Endothelial cell of umbilical vein (primary cell): ENCODE data around the gene TRNT1. TPM values are rescaled to one million over a fixed set of nuclear protein-coding genes. Genes with fewer than 3 reads are reported as not detected.

ENCODE experiments used
- BruUV-seq: library from RNA; stranded (reverse); fragments of 400-500 nt; replicated peaks from 2 replicates; lab custom pipeline; 2021; lab: Mats Ljungman, UMichigan
- CTCF ChIA-PET: fragments of 300-600, 350-600 bp; sonication (Branson Sonifier 250); formaldehyde crosslinking; loops from one replicate; lab custom pipeline; 2021; ENCODE audit warnings: antibody characterized with exemption, inconsistent platforms; lab: Charles Lee
- POLR2A ChIA-PET: fragments of 300-600, 350-600 bp; sonication (Branson Sonifier 250); formaldehyde crosslinking; loops from one replicate; lab custom pipeline; 2021; ENCODE audit warnings: antibody characterized with exemption, inconsistent platforms; lab: Charles Lee
- DNase-seq: peaks from one replicate; pipeline ENCODE4 v3.0.0-alpha.2; 2011; ENCODE audit warnings: low read depth, low spot score
- FAIRE-seq: peaks from 2 replicates; lab custom pipeline; 2011; peaks lifted over from hg19 to GRCh38; lab: Jason Lieb, UNC
- H2AFZ ChIP-seq: 2 replicates; pipeline ENCODE4 v1.6.0; 2012; ENCODE audit warnings: low read depth, low read length, control low read depth, inconsistent platforms
- H3K27ac ChIP-seq: 2 replicates; pipeline ENCODE4 v1.5.1; 2011; ENCODE audit warnings: low read depth, mild to moderate bottlenecking, control low read depth, low read length, moderate library complexity; ENCODE audit not compliant: insufficient read depth
- H3K27me3 ChIP-seq, 2 experiments: 2 replicates each; pipeline versions ENCODE4 v1.6.0 to v1.6.1; 2011; ENCODE audit warnings: low read length in 2 of 2, mixed read lengths in 1 of 2; ENCODE audit not compliant: control insufficient read depth in 2 of 2, insufficient read depth in 2 of 2
- H3K36me3 ChIP-seq, 2 experiments: 2 replicates in 1 of 2; 3 replicates in 1 of 2; pipeline ENCODE4 v1.5.1; 2011; ENCODE audit warnings: low read length in 2 of 2, mild to moderate bottlenecking in 1 of 2, moderate library complexity in 1 of 2; ENCODE audit not compliant: control insufficient read depth in 2 of 2, insufficient read depth in 2 of 2; ENCODE audit errors: extremely low read depth in 1 of 2
- H3K4me1 ChIP-seq: 3 replicates; pipeline ENCODE4 v1.5.1; 2011; ENCODE audit warnings: mild to moderate bottlenecking, low read length; ENCODE audit not compliant: control insufficient read depth, insufficient read depth; ENCODE audit errors: extremely low read depth
- H3K4me2 ChIP-seq: 2 replicates; pipeline ENCODE4 v1.6.1; 2011; ENCODE audit warnings: low read length, control low read depth, mixed read lengths; ENCODE audit not compliant: insufficient read depth
- H3K4me3 ChIP-seq, 3 experiments: fragments of 200-600 bp in 1 of 3; sonication (generic), shearing (Covaris generic) in 1 of 3; replicated peaks in 1 of 3; 2 replicates each; pipeline ENCODE4 v1.5.1; 2011 to 2016; ENCODE audit warnings: control low read depth in 3 of 3, low read length in 3 of 3, mild to moderate bottlenecking in 2 of 3, inconsistent platforms in 1 of 3, low read depth in 1 of 3, moderate library complexity in 1 of 3; ENCODE audit not compliant: insufficient read depth in 1 of 3
- H3K79me2 ChIP-seq: 2 replicates; pipeline ENCODE4 v1.6.0; 2012; ENCODE audit warnings: low read length, inconsistent platforms; ENCODE audit not compliant: control insufficient read depth, insufficient read depth
- H3K9ac ChIP-seq: replicated peaks from 2 replicates; pipeline ENCODE3; 2011; ENCODE audit warnings: low read length, control low read depth; ENCODE audit not compliant: insufficient read depth; ENCODE audit errors: extremely low read depth
- H3K9me1 ChIP-seq: replicated peaks from 3 replicates; pipeline ENCODE4 v1.6.0; 2011; ENCODE audit warnings: mild to moderate bottlenecking, low read length; ENCODE audit not compliant: control insufficient read depth, insufficient read depth; ENCODE audit errors: extremely low read depth
- H3K9me3 ChIP-seq: replicated peaks from 2 replicates; pipeline ENCODE4 v1.5.1; 2012; ENCODE audit warnings: low read length, inconsistent platforms; ENCODE audit not compliant: control insufficient read depth, insufficient read depth
- H4K20me1 ChIP-seq: replicated peaks from 2 replicates; pipeline ENCODE3; 2011; ENCODE audit warnings: mild to moderate bottlenecking, low read length; ENCODE audit not compliant: control insufficient read depth, insufficient read depth; ENCODE audit errors: extremely low read depth
- CTCF ChIP-seq, 2 donors: IDR thresholded peaks; 1 replicate in 1 of 2; 2 replicates in 1 of 2; pipeline ENCODE4 v1.5.1; 2011; ENCODE audit warnings: low read length in 2 of 2, mild to moderate bottlenecking in 2 of 2, moderate library complexity in 2 of 2, control low read depth in 1 of 2, inconsistent platforms in 1 of 2, low read depth in 1 of 2; ENCODE audit not compliant: insufficient read depth in 1 of 2; ENCODE audit errors: extremely low read depth in 1 of 2
- FOS ChIP-seq: IDR thresholded peaks from 2 replicates; pipeline ENCODE4 v1.6.1; 2011; ENCODE audit warnings: mild to moderate bottlenecking, low read length, moderate library complexity, borderline replicate concordance; ENCODE audit not compliant: insufficient read depth
- GATA2 ChIP-seq: IDR thresholded peaks from 2 replicates; pipeline ENCODE4 v1.7.0; 2011; ENCODE audit warnings: low read depth, mild to moderate bottlenecking, moderate library complexity, mixed read lengths, low read length; ENCODE audit not compliant: insufficient read length, insufficient read depth
- JUN ChIP-seq: IDR thresholded peaks from 2 replicates; pipeline ENCODE4 v1.6.1; 2011; ENCODE audit warnings: borderline replicate concordance, low read depth; ENCODE audit not compliant: insufficient read length, insufficient read depth
- MAX ChIP-seq: IDR thresholded peaks from 2 replicates; pipeline ENCODE4 v1.6.1; 2011; ENCODE audit not compliant: insufficient read depth, insufficient read length
- POLR2A ChIP-seq: IDR thresholded peaks from 2 replicates; pipeline ENCODE4 v1.6.1; 2012; ENCODE audit warnings: low read depth, mild to moderate bottlenecking, control low read depth, low read length
- POLR2AphosphoS5 ChIP-seq: IDR thresholded peaks from 2 replicates; pipeline ENCODE4 v1.6.1; 2012; ENCODE audit warnings: low read depth, mild to moderate bottlenecking, control low read depth, low read length, moderate library complexity; ENCODE audit not compliant: insufficient read depth
- dilution Hi-C: fragments of 300-500 bp; cut with MboI; formaldehyde crosslinking; loops from one replicate; pipeline ENCODE4 v1.15.0; 2019; ENCODE audit warnings: low sequenced_read_pairs; ENCODE audit not compliant: extremely low pct_ligation_motif_present
- intact Hi-C: fragments of 100-400 bp; cut with micrococcal nuclease; formaldehyde crosslinking; loops from one replicate; pipeline ENCODE4 v1.10.0; 2022
- polyA plus RNA-seq, 4 experiments: library from polyadenylated mRNA; depleted of rRNA in 3 of 4; stranded (reverse) in 3 of 4; unstranded in 1 of 4; fragments of >200 nt; gene quantifications; 2 replicates each; pipeline versions ENCODE4 v1.2.1 to v1.2.3, GENCODE V29; 2011 to 2012; ENCODE audit warnings: missing spikeins in 1 of 4
- total RNA-seq: library from RNA; stranded (reverse); gene quantifications from 2 replicates; pipeline ENCODE4 v1.2.3, GENCODE V29; 2021

Gene TRNT1
- total and polyA plus RNA-seq, 2 donors (not counting 3 experiments of a cell fraction or from before 2014, with no cell fraction given), result 4.6 to 21.3 TPM

- dilution Hi-C loops (no loop called here), intact Hi-C loops (no loop called here)
- no peak overlapping the region for H3K9ac ChIP-seq
- H3K9me1 ChIP-seq, result no peaks in the 10 kb centered on the region
- no TSS peak for BruUV-seq
- FAIRE-seq (no peak), DNase-seq (no peak)
- TF ChIP-seq JUN (no peak), POLR2A (no peak), CTCF (IDR thresholded peaks at IDR 0.05; ENCODE audit: extremely low read depth in 1 of 2, insufficient read depth in 1 of 2, low read depth in 1 of 2, low read length in 2 of 2) (no peak), MAX (no peak), POLR2AphosphoS5 (no peak), FOS (no peak), GATA2 (no peak)
- no peak overlapping the region for H3K4me2 ChIP-seq
- CTCF ChIA-PET, result interaction anchor here (1.5 kb wide), 1 partner anchor 12 kb away, joined by 3 read pairs; no protein-coding TSS in a partner anchor
- H3K79me2 ChIP-seq, result peaks cover 40% of the 10 kb centered on the region
- no peaks in the 10 kb centered on the region for H3K4me1 ChIP-seq
- H3K27me3 ChIP-seq, result no peaks in the 10 kb centered on the region
- H3K27ac ChIP-seq, result no peak overlapping the region
- H2AFZ ChIP-seq, result no peak overlapping the region
- no peaks in the 10 kb centered on the region for H3K9me3 ChIP-seq
- POLR2A ChIA-PET, result no interaction called here
- H4K20me1 ChIP-seq, result no peaks in the 10 kb centered on the region
- no peak overlapping the region for H3K4me3 ChIP-seq
- H3K36me3 ChIP-seq, result peaks cover 3 to 4% of the 10 kb centered on the region in 2 experiments
Observed at GRCh38 chr3:3134750-3135448, 8.2 kb downstream of the TRNT1 start.
